ENCODE results near the gene STK24.

STK24 gene

DNA sequence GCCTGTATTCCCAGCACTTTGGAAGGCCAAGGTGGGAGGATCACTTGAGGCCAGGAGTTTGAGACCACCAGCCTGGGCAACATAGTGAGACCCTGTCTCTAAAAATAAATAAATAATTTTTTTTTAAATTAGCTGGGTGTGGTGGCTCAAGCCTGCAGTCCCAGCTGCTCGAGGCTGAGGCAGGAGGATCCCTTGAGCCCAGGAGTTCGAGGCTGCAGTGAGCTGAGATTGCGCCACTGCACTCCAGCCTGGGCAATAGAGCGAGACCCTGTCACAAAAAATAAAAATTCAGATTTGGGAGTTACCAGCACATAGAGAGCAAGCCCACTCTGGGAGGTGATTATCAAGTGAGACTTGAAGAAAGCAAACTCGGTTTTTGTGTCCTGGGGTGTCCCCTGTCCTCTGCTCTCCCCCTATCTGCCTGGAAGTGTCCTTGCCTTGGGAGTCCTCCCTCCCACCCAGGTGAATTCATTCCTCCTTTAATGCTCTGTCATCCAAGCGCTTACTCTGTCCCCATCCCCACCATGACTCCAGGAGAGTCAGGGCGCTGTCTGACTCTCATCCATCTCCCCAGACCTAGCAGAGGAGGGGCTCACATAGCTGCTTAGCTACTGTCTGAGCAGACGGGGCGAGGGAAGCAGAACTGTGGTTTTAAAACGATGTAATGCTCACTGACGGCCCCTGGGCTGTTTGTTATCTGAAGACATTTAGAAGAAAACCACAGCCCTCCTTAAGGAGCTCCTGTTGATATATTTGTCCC lies 146.8 kb downstream of the STK24 start:
- no peaks in the 10 kb centered on the region for H3K9me3 ChIP-seq (ENCODE audit: low read length)
- no peaks in the 10 kb centered on the region for H3K27me3 ChIP-seq (ENCODE audit: insufficient read depth, low read length)
- no peaks in the 10 kb centered on the region for H3K4me1 ChIP-seq (ENCODE audit: insufficient read depth, low read length)
- H3K36me3 ChIP-seq (ENCODE audit: insufficient read depth, low read length) = peaks cover 48% of the 10 kb centered on the region
- H3K4me3 ChIP-seq (ENCODE audit: low read length) = no peak overlapping the region
- no peak overlapping the region for H2AFZ ChIP-seq (ENCODE audit: low read depth, low read length)

GRCh38 chr13:98429531-98429930 lies 147.4 kb downstream of the STK24 start:
- H3K4me3 ChIP-seq (ENCODE audit: low read length) = no peak overlapping the region
- no peaks in the 10 kb centered on the region for H3K4me1 ChIP-seq (ENCODE audit: insufficient read depth, low read length)
- no peaks in the 10 kb centered on the region for H3K27me3 ChIP-seq (ENCODE audit: insufficient read depth, low read length)
- peaks cover 50% of the 10 kb centered on the region for H3K36me3 ChIP-seq (ENCODE audit: insufficient read depth, low read length)
- H3K9me3 ChIP-seq (ENCODE audit: low read length) = no peaks in the 10 kb centered on the region
- no peak overlapping the region for H2AFZ ChIP-seq (ENCODE audit: low read depth, low read length)

- Histone ChIP-seq H3K9me3 (ENCODE audit: low read length) (no peaks in the 10 kb centered on the region), H3K4me3 (ENCODE audit: low read length) (no peak overlapping the region), H3K4me1 (ENCODE audit: insufficient read depth, low read length) (no peaks in the 10 kb centered on the region), H3K36me3 (ENCODE audit: insufficient read depth, low read length) (peaks cover 54% of the 10 kb centered on the region), H3K27me3 (ENCODE audit: insufficient read depth, low read length) (no peaks in the 10 kb centered on the region), H2AFZ (ENCODE audit: low read depth, low read length) (no peak overlapping the region)
Observed at GRCh38 chr13:98429081-98429480, 147.8 kb downstream of the STK24 start.

GRCh38 chr13:98428256-98428966 lies 148.5 kb downstream of the STK24 start:
- Histone ChIP-seq H3K4me1 (ENCODE audit: insufficient read depth, low read length) (no peaks in the 10 kb centered on the region), H3K36me3 (ENCODE audit: insufficient read depth, low read length) (peaks cover 55% of the 10 kb centered on the region), H3K27me3 (ENCODE audit: insufficient read depth, low read length) (no peaks in the 10 kb centered on the region), H2AFZ (ENCODE audit: low read depth, low read length) (no peak overlapping the region), H3K4me3 (ENCODE audit: low read length) (no peak overlapping the region), H3K9me3 (ENCODE audit: low read length) (no peaks in the 10 kb centered on the region)

DNA sequence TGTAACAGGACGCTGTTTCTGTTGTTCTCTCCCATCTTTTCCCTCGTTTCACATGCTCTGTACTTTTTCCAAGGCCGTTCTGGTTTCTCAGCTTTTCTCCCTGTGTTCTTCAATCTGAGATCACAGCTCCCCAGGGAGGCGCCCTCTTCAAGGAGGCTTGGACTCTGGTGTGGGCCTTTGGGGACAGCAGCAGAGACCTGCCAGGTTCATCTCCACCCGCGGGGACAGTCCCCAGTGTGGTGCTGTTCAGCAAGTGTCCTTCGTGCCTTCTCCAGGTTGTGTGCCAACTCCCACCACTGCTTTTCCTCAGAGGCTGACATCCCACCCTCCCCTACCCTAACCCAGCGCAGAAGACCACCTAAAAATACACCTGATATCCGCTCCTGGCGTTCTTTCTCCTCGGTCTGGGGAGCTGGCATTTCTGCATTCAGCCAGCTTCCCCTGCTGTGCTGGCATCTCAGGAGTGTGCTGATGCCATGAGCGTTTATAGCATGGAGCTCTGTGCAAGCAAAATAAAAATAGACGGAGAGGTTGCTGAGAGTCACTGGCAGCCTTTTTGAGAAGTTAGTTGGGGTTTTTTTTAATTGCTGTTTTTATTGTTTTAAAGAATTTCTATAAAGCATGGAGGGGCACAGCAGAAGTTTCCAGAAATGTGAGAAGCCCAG lies 149.4 kb downstream of the STK24 start:
- peaks cover 58% of the 10 kb centered on the region for H3K36me3 ChIP-seq (ENCODE audit: insufficient read depth, low read length)
- H3K9me3 ChIP-seq (ENCODE audit: low read length) = no peaks in the 10 kb centered on the region
- no peaks in the 10 kb centered on the region for H3K4me1 ChIP-seq (ENCODE audit: insufficient read depth, low read length)
- H3K27me3 ChIP-seq (ENCODE audit: insufficient read depth, low read length) = no peaks in the 10 kb centered on the region
- H3K4me3 ChIP-seq (ENCODE audit: low read length) = no peak overlapping the region
- H2AFZ ChIP-seq (ENCODE audit: low read depth, low read length) = no peak overlapping the region

DNA sequence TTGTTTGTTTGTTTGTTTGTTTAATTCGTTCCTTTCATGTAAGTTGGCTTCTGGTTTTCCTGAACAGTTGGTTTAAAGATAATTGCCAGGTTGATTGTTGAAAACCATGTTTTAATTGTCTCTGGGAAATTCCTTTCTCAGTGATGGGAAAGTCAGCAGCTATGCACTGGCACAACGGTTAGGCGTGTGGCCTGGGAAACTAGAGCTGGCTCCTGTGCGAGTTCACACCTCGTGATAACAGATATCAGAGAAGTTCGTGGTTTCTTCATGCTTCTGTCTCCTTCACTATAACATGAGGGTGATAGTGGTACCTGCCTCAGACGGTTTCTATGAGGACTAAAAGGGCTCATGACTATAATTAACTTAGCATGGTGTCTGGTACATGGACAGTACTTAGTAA lies 153.5 kb downstream of the STK24 start:
- no peaks in the 10 kb centered on the region for H3K9me3 ChIP-seq (ENCODE audit: low read length)
- H3K36me3 ChIP-seq (ENCODE audit: insufficient read depth, low read length) = peaks cover 48% of the 10 kb centered on the region
- H2AFZ ChIP-seq (ENCODE audit: low read depth, low read length) = no peak overlapping the region
- no peak overlapping the region for H3K4me3 ChIP-seq (ENCODE audit: low read length)
- no peaks in the 10 kb centered on the region for H3K27me3 ChIP-seq (ENCODE audit: insufficient read depth, low read length)
- H3K4me1 ChIP-seq (ENCODE audit: insufficient read depth, low read length) = no peaks in the 10 kb centered on the region

DNA sequence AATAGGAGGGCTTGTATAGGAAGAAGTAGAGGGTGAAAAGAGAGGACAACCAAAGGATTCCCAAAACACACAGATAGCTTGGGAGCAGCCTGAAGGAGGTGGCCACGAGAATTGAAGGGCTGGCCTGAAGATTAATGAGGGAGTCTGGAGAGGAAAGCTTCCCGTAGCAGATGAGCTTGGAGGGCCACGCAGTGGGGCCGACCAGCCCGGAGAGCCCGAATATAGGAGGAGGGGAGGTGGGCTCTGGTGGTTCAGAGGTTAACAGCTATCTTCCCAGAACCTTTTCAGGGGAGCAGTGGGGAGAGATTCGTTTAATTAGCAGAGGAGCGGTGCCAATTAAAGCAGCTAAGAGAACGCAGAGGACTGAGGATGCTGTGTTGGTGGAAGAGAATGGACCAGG lies 154.9 kb downstream of the STK24 start:
- Histone ChIP-seq H2AFZ (ENCODE audit: low read depth, low read length) (no peak overlapping the region), H3K4me1 (ENCODE audit: insufficient read depth, low read length) (no peaks in the 10 kb centered on the region), H3K4me3 (ENCODE audit: low read length) (no peak overlapping the region), H3K27me3 (ENCODE audit: insufficient read depth, low read length) (no peaks in the 10 kb centered on the region), H3K36me3 (ENCODE audit: insufficient read depth, low read length) (peaks cover 42% of the 10 kb centered on the region), H3K9me3 (ENCODE audit: low read length) (peaks cover 4% of the 10 kb centered on the region)

DNA sequence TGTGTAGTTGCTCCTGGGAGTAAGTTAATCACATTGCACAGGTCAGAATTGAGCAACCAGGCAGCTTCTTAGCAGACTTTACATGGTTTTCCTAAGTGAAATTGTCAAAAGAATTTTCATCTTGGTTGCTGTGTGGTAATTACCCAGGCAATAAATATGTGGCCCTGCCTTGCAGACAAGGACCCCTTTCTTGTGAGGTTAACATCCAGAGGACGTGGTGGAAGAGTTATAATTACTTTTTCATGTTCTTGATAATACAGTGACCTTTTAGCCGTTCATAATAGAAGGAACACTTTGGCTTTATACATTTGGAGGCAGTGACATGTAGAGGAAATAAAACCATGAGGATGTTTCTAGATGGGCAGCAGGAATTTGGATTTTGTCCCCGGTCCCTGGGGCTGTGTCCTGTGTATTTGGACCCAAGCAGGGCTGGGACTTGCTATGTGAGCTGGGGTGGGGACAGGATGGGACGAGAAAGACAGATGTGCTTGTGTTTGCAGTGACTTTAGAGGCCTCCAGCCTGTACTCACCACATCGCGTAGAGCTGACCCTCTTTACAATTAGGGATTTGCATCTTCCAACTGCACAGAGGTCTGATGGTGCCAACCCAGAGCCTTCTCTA lies 156.2 kb downstream of the STK24 start:
- no peaks in the 10 kb centered on the region for H3K27me3 ChIP-seq (ENCODE audit: insufficient read depth, low read length)
- H2AFZ ChIP-seq (ENCODE audit: low read depth, low read length) = no peak overlapping the region
- no peaks in the 10 kb centered on the region for H3K4me1 ChIP-seq (ENCODE audit: insufficient read depth, low read length)
- peaks cover 43% of the 10 kb centered on the region for H3K36me3 ChIP-seq (ENCODE audit: insufficient read depth, low read length)
- H3K4me3 ChIP-seq (ENCODE audit: low read length) = no peak overlapping the region
- H3K9me3 ChIP-seq (ENCODE audit: low read length) = peaks cover 10% of the 10 kb centered on the region

- Histone ChIP-seq H3K27me3 (ENCODE audit: insufficient read depth, low read length) (no peaks in the 10 kb centered on the region), H3K4me1 (ENCODE audit: insufficient read depth, low read length) (no peaks in the 10 kb centered on the region), H2AFZ (ENCODE audit: low read depth, low read length) (no peak overlapping the region), H3K9me3 (ENCODE audit: low read length) (peaks cover 10% of the 10 kb centered on the region), H3K36me3 (ENCODE audit: insufficient read depth, low read length) (peaks cover 49% of the 10 kb centered on the region), H3K4me3 (ENCODE audit: low read length) (no peak overlapping the region)
Observed at GRCh38 chr13:98419786-98420553, 156.9 kb downstream of the STK24 start.

DNA sequence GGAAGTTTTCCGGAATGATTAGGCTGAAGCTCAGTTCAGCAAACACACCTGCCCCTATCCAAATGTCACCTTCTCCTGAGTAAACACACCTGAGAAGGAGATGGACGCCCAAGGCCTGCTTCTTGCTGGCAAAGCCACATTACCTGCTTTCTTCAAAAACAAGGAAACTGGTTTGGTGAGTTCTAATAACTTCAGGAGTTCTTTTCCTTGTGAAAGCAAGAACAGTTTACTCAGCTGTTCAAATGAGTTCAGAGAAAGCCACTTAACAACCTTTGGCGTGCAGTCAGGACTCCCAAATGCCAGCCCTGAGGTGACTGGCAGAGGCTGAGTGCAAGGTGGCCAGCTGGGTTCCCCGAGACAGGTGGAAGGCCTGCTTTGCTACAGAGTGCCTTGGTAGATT lies 160.5 kb downstream of the STK24 start:
- Histone ChIP-seq H3K36me3 (ENCODE audit: insufficient read depth, low read length) (peaks cover 62% of the 10 kb centered on the region), H3K27me3 (ENCODE audit: insufficient read depth, low read length) (no peaks in the 10 kb centered on the region)

GRCh38 chr13:98415326-98416070 lies 161.4 kb downstream of the STK24 start:
- no peaks in the 10 kb centered on the region for H3K4me1 ChIP-seq (ENCODE audit: insufficient read depth, low read length)
- H2AFZ ChIP-seq (ENCODE audit: low read depth, low read length) = no peak overlapping the region
- H3K9me3 ChIP-seq (ENCODE audit: low read length) = peaks cover 10% of the 10 kb centered on the region
- no peak overlapping the region for H3K4me3 ChIP-seq (ENCODE audit: low read length)
- H3K36me3 ChIP-seq (ENCODE audit: insufficient read depth, low read length) = peaks cover 62% of the 10 kb centered on the region
- H3K27me3 ChIP-seq (ENCODE audit: insufficient read depth, low read length) = no peaks in the 10 kb centered on the region

More for the DNA sequence above, 160.5 kb downstream of the STK24 start:
- peaks cover 10% of the 10 kb centered on the region for H3K9me3 ChIP-seq (ENCODE audit: low read length)
- H3K4me3 ChIP-seq (ENCODE audit: low read length) = no peak overlapping the region
- H2AFZ ChIP-seq (ENCODE audit: low read depth, low read length) = no peak overlapping the region
- H3K4me1 ChIP-seq (ENCODE audit: insufficient read depth, low read length) = no peaks in the 10 kb centered on the region

GRCh38 chr13:98413796-98414195 lies 163.1 kb downstream of the STK24 start:
- Histone ChIP-seq H3K9me3 (ENCODE audit: low read length) (peaks cover 10% of the 10 kb centered on the region), H2AFZ (ENCODE audit: low read depth, low read length) (no peak overlapping the region), H3K4me1 (ENCODE audit: insufficient read depth, low read length) (no peaks in the 10 kb centered on the region), H3K36me3 (ENCODE audit: insufficient read depth, low read length) (peaks cover 62% of the 10 kb centered on the region), H3K4me3 (ENCODE audit: low read length) (no peak overlapping the region), H3K27me3 (ENCODE audit: insufficient read depth, low read length) (no peaks in the 10 kb centered on the region)
